Testis (tissue), 5 donors: ENCODE data around the gene EPS8L3. TPM values are rescaled to one million over a fixed set of nuclear protein-coding genes. Genes with fewer than 3 reads are reported as not detected.
A peak's percentile ranks its signal among the peaks of the same experiment; 100 is the strongest.

Experiments used
- DNase-seq: peaks from one replicate; pipeline ENCODE4 v3.0.0-alpha.2; 2019
- H3K27ac ChIP-seq, 2 donors: fragments of 200-600 bp; sonication (generic); one replicate each; pipeline ENCODE4 v1.5.1; 2019
- H3K27me3 ChIP-seq: fragments of 200-600 bp; sonication (generic); one replicate; pipeline ENCODE4 v1.5.1; 2019
- H3K36me3 ChIP-seq: fragments of 200-600 bp; sonication (generic); one replicate; pipeline ENCODE4 v1.5.1; 2017; ENCODE audit warnings: low read depth; ENCODE audit errors: missing control alignments
- H3K4me1 ChIP-seq: fragments of 200-600 bp; sonication (generic); one replicate; pipeline ENCODE4 v1.5.1; 2019
- H3K4me3 ChIP-seq, 2 donors: fragments of 200-600 bp; sonication (generic); one replicate each; pipeline ENCODE4 v1.5.1; 2017 to 2019
- H3K9me3 ChIP-seq: fragments of 200-600 bp; sonication (generic); one replicate; pipeline ENCODE4 v1.5.1; 2017
- CTCF ChIP-seq, 3 experiments: fragments of 450-650 bp in 2 of 3; fragments of 200-600 bp in 1 of 3; sonication (generic) in 1 of 3; IDR thresholded peaks; one replicate each; pipeline ENCODE4 v1.5.1; 2016 to 2019; ENCODE audit warnings: antibody characterized with exemption in 3 of 3, mild to moderate bottlenecking in 2 of 3, moderate library complexity in 1 of 3
- POLR2A ChIP-seq: fragments of 450-650 bp; IDR thresholded peaks from one replicate; pipeline ENCODE4 v1.6.1; 2017; ENCODE audit warnings: antibody characterized with exemption, mild to moderate bottlenecking, moderate library complexity
- WGBS, 2 donors: methylation state at CpG; one replicate each; pipeline ENCODE4 v1.1.5; 2018; 5-methylcytosine and 5-hydroxymethylcytosine counted together
- intact Hi-C: fragments of 100-400 bp; cut with DNase I; formaldehyde crosslinking; loops from one replicate; pipeline ENCODE4 v1.15.1; 2023; ENCODE audit warnings: low total_unique reads
- long read RNA-seq, 2 donors: transcript quantifications; one replicate each; lab custom pipeline, GENCODE V29; 2026
- polyA plus RNA-seq: library from polyadenylated mRNA; stranded (reverse); fragments of 350-450 nt; fragmentation: Illumina TruSeq; extraction: RNeasy Lipid Tissue Mini Kit (QIAGEN cat#74804); gene quantifications from one replicate; pipeline ENCODE4 v1.2.3, GENCODE V29; 2014; ENCODE audit warnings: low read depth, low replicate concordance; ENCODE audit not compliant: insufficient read depth
- total RNA-seq, 2 donors: library from RNA; depleted of rRNA; stranded (reverse); fragments of >200 nt; gene quantifications; one replicate each; pipeline ENCODE4 v1.2.3, GENCODE V29; 2016

EPS8L3 gene
- total RNA-seq (1 to 10 TPM; 3.3 to 7.2 TPM), polyA plus RNA-seq (7.7 TPM)
- long read RNA-seq, donor 1, result 0 reads
- long read RNA-seq, donor 2, result 0 reads

- H3K4me3 ChIP-seq, result no peak within 1 kb of the TSS
- TF ChIP-seq CTCF (IDR thresholded peaks at IDR 0.05) (no peak), POLR2A (no peak)
- peaks cover 55% of the 10 kb centered on the region for H3K4me1 ChIP-seq
- no peaks in the 10 kb centered on the region for H3K36me3 ChIP-seq
- no peaks in the 10 kb centered on the region for H3K9me3 ChIP-seq
- peak; percentile 9 for DNase-seq
- intact Hi-C loops, result no loop called here
- WGBS, 2 donors, result 88 to 100% methylated on average over 1 to 11 of the region's 11 CpGs
- H3K27me3 ChIP-seq, result no peaks in the 10 kb centered on the region
- H3K27ac ChIP-seq, result peak within 1 kb of the TSS; percentile 86 to 92
Measured at GRCh38 chr1:109763646-109764415, at the start of gene EPS8L3. Gene EPS8L3, minus strand, starts transcription at chr1:109763923. Its CDS starts 2,174 bp downstream, at chr1:109761749.

DNA sequence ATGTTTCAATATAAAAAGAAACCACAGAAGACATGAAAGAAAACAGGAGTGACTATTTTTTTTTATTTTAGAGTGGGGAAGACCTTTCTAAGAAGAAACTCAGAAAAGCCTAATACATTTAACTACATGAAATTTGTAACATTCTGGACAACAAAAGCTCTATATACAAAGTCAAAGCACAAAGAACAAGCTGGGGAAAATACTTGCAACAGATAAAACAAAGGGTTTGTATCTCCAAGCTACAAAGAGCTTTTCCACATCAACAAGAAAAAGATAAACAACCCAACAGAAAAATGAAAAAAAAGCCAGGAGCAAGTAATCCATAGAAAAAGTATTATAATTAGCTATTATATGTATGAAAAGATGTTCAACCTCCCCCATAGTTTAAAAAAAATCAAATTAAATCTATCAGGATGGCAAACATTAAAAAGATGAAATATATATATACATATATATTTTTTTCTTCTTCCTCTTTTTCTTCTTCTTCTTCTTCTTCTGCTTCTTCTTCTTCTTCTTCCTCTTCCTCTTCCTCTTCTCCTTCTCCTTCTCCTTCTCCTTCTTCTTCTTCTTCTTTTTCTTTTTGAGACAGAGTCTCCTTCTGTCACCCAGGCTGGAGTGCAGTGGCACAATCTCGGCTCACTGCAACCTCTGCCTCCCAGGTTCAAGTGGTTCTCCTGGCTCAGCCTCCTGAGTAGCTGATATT is 49.1 kb upstream of the EPS8L3 start:
- 84 to 92% methylated on average over 1 of the region's 1 CpG for WGBS, 2 donors
- TF ChIP-seq CTCF (IDR thresholded peaks at IDR 0.05) (no peak), POLR2A (no peak)
- Histone ChIP-seq H3K4me1 (peaks cover 13% of the 10 kb centered on the region), H3K4me3 (no peak overlapping the region), H3K9me3 (no peaks in the 10 kb centered on the region), H3K36me3 (no peaks in the 10 kb centered on the region), H3K27me3 (no peaks in the 10 kb centered on the region), H3K27ac (no peak overlapping the region)
- intact Hi-C loops, result no loop called here
- no peak for DNase-seq

DNA sequence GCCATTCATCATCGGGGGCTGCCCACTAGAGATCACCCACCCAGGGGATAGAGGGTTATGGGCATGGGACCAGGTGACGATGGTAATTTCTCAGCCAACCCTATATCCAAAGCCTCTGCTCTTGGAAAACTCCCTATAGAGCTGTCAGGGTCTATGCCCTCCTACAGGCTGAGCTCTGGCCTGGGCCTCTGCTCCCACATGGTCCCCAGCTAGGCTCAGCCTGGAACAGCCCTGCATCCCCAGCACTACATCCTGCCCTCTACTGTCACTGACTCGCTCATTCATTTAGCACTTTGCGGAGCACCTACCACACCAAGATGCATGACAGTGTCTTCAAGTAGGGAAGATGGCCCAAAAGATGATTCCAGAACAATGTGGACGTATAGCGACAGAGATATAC is 45.0 kb upstream of the EPS8L3 start:
- peaks cover 4% of the 10 kb centered on the region for H3K4me1 ChIP-seq
- H3K36me3 ChIP-seq, result no peaks in the 10 kb centered on the region
- no peaks in the 10 kb centered on the region for H3K9me3 ChIP-seq
- intact Hi-C loops, result no loop called here
- no peak overlapping the region for H3K4me3 ChIP-seq
- H3K27me3 ChIP-seq, result no peaks in the 10 kb centered on the region
- H3K27ac ChIP-seq, result no peak overlapping the region
- no peak for TF ChIP-seq POLR2A
- TF ChIP-seq CTCF (IDR thresholded peaks at IDR 0.05), result no peak
- no peak for DNase-seq
- 93 to 98% methylated on average over 5 to 6 of the region's 6 CpGs for WGBS, 2 donors

- H3K36me3 ChIP-seq, result no peaks in the 10 kb centered on the region
- peaks cover 4% of the 10 kb centered on the region for H3K4me1 ChIP-seq
- no peaks in the 10 kb centered on the region for H3K9me3 ChIP-seq
- TF ChIP-seq CTCF (IDR thresholded peaks at IDR 0.05) (no peak), POLR2A (no peak)
- intact Hi-C loops, result no loop called here
- H3K4me3 ChIP-seq, result no peak overlapping the region
- WGBS, 2 donors, result 70 to 94% methylated on average over 2 to 6 of the region's 6 CpGs
- no peaks in the 10 kb centered on the region for H3K27me3 ChIP-seq
- no peak overlapping the region for H3K27ac ChIP-seq
- DNase-seq, result no peak
Measured at GRCh38 chr1:109807822-109808680, 44.3 kb upstream of the EPS8L3 start.
